ENCODE results near the gene MICALL2.

The MICALL2 gene

GRCh38 chr7:1492640-1493039 is 33.4 kb upstream of the MICALL2 start:
- DNase-seq, result no peak

GRCh38 chr7:1492221-1492620 is 33.0 kb upstream of the MICALL2 start:
- DNase-seq, result no peak

GRCh38 chr7:1490837-1491236 is 31.6 kb upstream of the MICALL2 start:
- no peak for DNase-seq

GRCh38 chr7:1489336-1489735 is 30.1 kb upstream of the MICALL2 start:
- DNase-seq, result no peak

GRCh38 chr7:1488016-1488415 is 28.7 kb upstream of the MICALL2 start:
- DNase-seq, result no peak

GRCh38 chr7:1487466-1487865 is 28.2 kb upstream of the MICALL2 start:
- no peak for DNase-seq

GRCh38 chr7:1486571-1486970 is 27.3 kb upstream of the MICALL2 start:
- DNase-seq, result no peak

GRCh38 chr7:1485156-1485555 is 25.9 kb upstream of the MICALL2 start:
- DNase-seq, result no peak

GRCh38 chr7:1484569-1484968 is 25.3 kb upstream of the MICALL2 start:
- no peak for DNase-seq

- no peak for DNase-seq
These were observed 24.6 kb upstream of the MICALL2 start for GRCh38 chr7:1483536-1484505.

GRCh38 chr7:1483079-1483478 is 23.8 kb upstream of the MICALL2 start:
- no peak for DNase-seq

GRCh38 chr7:1481300-1481699 is 22.0 kb upstream of the MICALL2 start:
- no peak for DNase-seq

GRCh38 chr7:1480670-1481069 is 21.4 kb upstream of the MICALL2 start:
- DNase-seq, result no peak

GRCh38 chr7:1479287-1479686 is 20.0 kb upstream of the MICALL2 start:
- DNase-seq, result no peak

- DNase-seq, result no peak
These were observed 19.2 kb upstream of the MICALL2 start for GRCh38 chr7:1478480-1478879.

GRCh38 chr7:1476859-1477258 is 17.6 kb upstream of the MICALL2 start:
- DNase-seq, result no peak

- DNase-seq, result no peak
These were observed 16.7 kb upstream of the MICALL2 start for GRCh38 chr7:1475991-1476390.

- DNase-seq, result no peak
These were observed 16.1 kb upstream of the MICALL2 start for GRCh38 chr7:1475393-1475792.

GRCh38 chr7:1474736-1475135 is 15.5 kb upstream of the MICALL2 start:
- DNase-seq, result no peak

GRCh38 chr7:1473864-1474512 is 14.7 kb upstream of the MICALL2 start:
- no peak for DNase-seq

- DNase-seq, result no peak
These were observed 11.6 kb upstream of the MICALL2 start for GRCh38 chr7:1470901-1471300.

- no peak for DNase-seq
These were observed 9.5 kb upstream of the MICALL2 start for GRCh38 chr7:1468643-1469298.

- DNase-seq, result no peak
These were observed 8.9 kb upstream of the MICALL2 start for GRCh38 chr7:1468203-1468602.
